Measurements from ENCODE around the gene PEX10.

The PEX10 gene

GRCh38 chr1:2429780-2430591 is 17.6 kb upstream of the PEX10 start:
- no peaks in the 10 kb centered on the region for H3K36me3 ChIP-seq (ENCODE audit: control insufficient read depth, insufficient read depth, low read length)
- no peak overlapping the region for H3K4me3 ChIP-seq (ENCODE audit: low read length)
- H3K27ac ChIP-seq (ENCODE audit: low read depth, low read length) = no peak overlapping the region
- H3K9ac ChIP-seq (ENCODE audit: low read length) = no peak overlapping the region
- no peaks in the 10 kb centered on the region for H3K4me1 ChIP-seq (ENCODE audit: control insufficient read depth, insufficient read depth, low read length)
- peaks cover 6% of the 10 kb centered on the region for H3K27me3 ChIP-seq (ENCODE audit: control insufficient read depth, insufficient read depth, low read length)

- Histone ChIP-seq H3K27me3 (ENCODE audit: control insufficient read depth, insufficient read depth, low read length) (peaks cover 3% of the 10 kb centered on the region), H3K36me3 (ENCODE audit: control insufficient read depth, insufficient read depth, low read length) (no peaks in the 10 kb centered on the region), H3K4me3 (ENCODE audit: low read length) (no peak overlapping the region), H3K27ac (ENCODE audit: low read depth, low read length) (no peak overlapping the region), H3K4me1 (ENCODE audit: control insufficient read depth, insufficient read depth, low read length) (no peaks in the 10 kb centered on the region), H3K9ac (ENCODE audit: low read length) (no peak overlapping the region)
Measured at GRCh38 chr1:2428490-2428889, 16.1 kb upstream of the PEX10 start.

GRCh38 chr1:2427976-2428375 is 15.6 kb upstream of the PEX10 start:
- H3K36me3 ChIP-seq (ENCODE audit: control insufficient read depth, insufficient read depth, low read length) = no peaks in the 10 kb centered on the region
- H3K9ac ChIP-seq (ENCODE audit: low read length) = no peak overlapping the region
- H3K27ac ChIP-seq (ENCODE audit: low read depth, low read length) = no peak overlapping the region
- H3K27me3 ChIP-seq (ENCODE audit: control insufficient read depth, insufficient read depth, low read length) = peaks cover 3% of the 10 kb centered on the region
- H3K4me1 ChIP-seq (ENCODE audit: control insufficient read depth, insufficient read depth, low read length) = no peaks in the 10 kb centered on the region
- H3K4me3 ChIP-seq (ENCODE audit: low read length) = no peak overlapping the region

GRCh38 chr1:2427051-2427450 is 14.7 kb upstream of the PEX10 start:
- Histone ChIP-seq H3K27me3 (ENCODE audit: control insufficient read depth, insufficient read depth, low read length) (peaks cover 3% of the 10 kb centered on the region), H3K36me3 (ENCODE audit: control insufficient read depth, insufficient read depth, low read length) (no peaks in the 10 kb centered on the region), H3K27ac (ENCODE audit: low read depth, low read length) (no peak overlapping the region)

GRCh38 chr1:2426540-2426939 is 14.2 kb upstream of the PEX10 start:
- no peaks in the 10 kb centered on the region for H3K4me1 ChIP-seq (ENCODE audit: control insufficient read depth, insufficient read depth, low read length)
- no peak overlapping the region for H3K9ac ChIP-seq (ENCODE audit: low read length)
- H3K27ac ChIP-seq (ENCODE audit: low read depth, low read length) = no peak overlapping the region
- H3K27me3 ChIP-seq (ENCODE audit: control insufficient read depth, insufficient read depth, low read length) = peaks cover 3% of the 10 kb centered on the region
- H3K4me3 ChIP-seq (ENCODE audit: low read length) = no peak overlapping the region
- no peaks in the 10 kb centered on the region for H3K36me3 ChIP-seq (ENCODE audit: control insufficient read depth, insufficient read depth, low read length)

More at GRCh38 chr1:2427051-2427450, 14.7 kb upstream of the PEX10 start:
- Histone ChIP-seq H3K9ac (ENCODE audit: low read length) (no peak overlapping the region), H3K4me1 (ENCODE audit: control insufficient read depth, insufficient read depth, low read length) (no peaks in the 10 kb centered on the region), H3K4me3 (ENCODE audit: low read length) (no peak overlapping the region)

GRCh38 chr1:2425892-2426291 is 13.5 kb upstream of the PEX10 start:
- Histone ChIP-seq H3K27ac (ENCODE audit: low read depth, low read length) (no peak overlapping the region), H3K27me3 (ENCODE audit: control insufficient read depth, insufficient read depth, low read length) (peaks cover 3% of the 10 kb centered on the region), H3K36me3 (ENCODE audit: control insufficient read depth, insufficient read depth, low read length) (no peaks in the 10 kb centered on the region), H3K4me1 (ENCODE audit: control insufficient read depth, insufficient read depth, low read length) (no peaks in the 10 kb centered on the region), H3K4me3 (ENCODE audit: low read length) (no peak overlapping the region), H3K9ac (ENCODE audit: low read length) (no peak overlapping the region)

- H3K27ac ChIP-seq (ENCODE audit: low read depth, low read length) = no peak overlapping the region
- H3K27me3 ChIP-seq (ENCODE audit: control insufficient read depth, insufficient read depth, low read length) = peaks cover 6% of the 10 kb centered on the region
Measured at GRCh38 chr1:2422523-2422922, 10.2 kb upstream of the PEX10 start.

GRCh38 chr1:2419416-2419815 is 7.1 kb upstream of the PEX10 start:
- Histone ChIP-seq H3K4me3 (ENCODE audit: low read length) (no peak overlapping the region), H3K36me3 (ENCODE audit: control insufficient read depth, insufficient read depth, low read length) (no peaks in the 10 kb centered on the region), H3K4me1 (ENCODE audit: control insufficient read depth, insufficient read depth, low read length) (no peaks in the 10 kb centered on the region), H3K9ac (ENCODE audit: low read length) (no peak overlapping the region), H3K27ac (ENCODE audit: low read depth, low read length) (no peak overlapping the region), H3K27me3 (ENCODE audit: control insufficient read depth, insufficient read depth, low read length) (peaks cover 3% of the 10 kb centered on the region)

More at GRCh38 chr1:2422523-2422922, 10.2 kb upstream of the PEX10 start:
- Histone ChIP-seq H3K36me3 (ENCODE audit: control insufficient read depth, insufficient read depth, low read length) (no peaks in the 10 kb centered on the region), H3K4me1 (ENCODE audit: control insufficient read depth, insufficient read depth, low read length) (no peaks in the 10 kb centered on the region), H3K4me3 (ENCODE audit: low read length) (no peak overlapping the region), H3K9ac (ENCODE audit: low read length) (no peak overlapping the region)

- no peak overlapping the region for H3K4me3 ChIP-seq (ENCODE audit: low read length)
- no peak overlapping the region for H3K27ac ChIP-seq (ENCODE audit: low read depth, low read length)
- peaks cover 5% of the 10 kb centered on the region for H3K4me1 ChIP-seq (ENCODE audit: control insufficient read depth, insufficient read depth, low read length)
- H3K36me3 ChIP-seq (ENCODE audit: control insufficient read depth, insufficient read depth, low read length) = no peaks in the 10 kb centered on the region
- H3K27me3 ChIP-seq (ENCODE audit: control insufficient read depth, insufficient read depth, low read length) = peaks cover 3% of the 10 kb centered on the region
- no peak overlapping the region for H3K9ac ChIP-seq (ENCODE audit: low read length)
Measured at GRCh38 chr1:2418791-2419320, 6.5 kb upstream of the PEX10 start.

- H3K27ac ChIP-seq (ENCODE audit: low read depth, low read length) = no peak overlapping the region
- no peak overlapping the region for H3K9ac ChIP-seq (ENCODE audit: low read length)
- peaks cover 12% of the 10 kb centered on the region for H3K4me1 ChIP-seq (ENCODE audit: control insufficient read depth, insufficient read depth, low read length)
- peaks cover 3% of the 10 kb centered on the region for H3K27me3 ChIP-seq (ENCODE audit: control insufficient read depth, insufficient read depth, low read length)
- no peak overlapping the region for H3K4me3 ChIP-seq (ENCODE audit: low read length)
- no peaks in the 10 kb centered on the region for H3K36me3 ChIP-seq (ENCODE audit: control insufficient read depth, insufficient read depth, low read length)
Measured at GRCh38 chr1:2417833-2418225, 5.5 kb upstream of the PEX10 start.

- Histone ChIP-seq H3K9ac (ENCODE audit: low read length) (no peak overlapping the region), H3K27ac (ENCODE audit: low read depth, low read length) (no peak overlapping the region), H3K4me1 (ENCODE audit: control insufficient read depth, insufficient read depth, low read length) (peaks cover 12% of the 10 kb centered on the region), H3K27me3 (ENCODE audit: control insufficient read depth, insufficient read depth, low read length) (peaks cover 3% of the 10 kb centered on the region), H3K4me3 (ENCODE audit: low read length) (no peak overlapping the region), H3K36me3 (ENCODE audit: control insufficient read depth, insufficient read depth, low read length) (no peaks in the 10 kb centered on the region)
Measured at GRCh38 chr1:2417083-2417832, 4.9 kb upstream of the PEX10 start.

- Histone ChIP-seq H3K4me3 (ENCODE audit: low read length) (peak overlapping the region; percentile 51), H3K27me3 (ENCODE audit: control insufficient read depth, insufficient read depth, low read length) (peaks cover 3% of the 10 kb centered on the region), H3K4me1 (ENCODE audit: control insufficient read depth, insufficient read depth, low read length) (peaks cover 14% of the 10 kb centered on the region), H3K27ac (ENCODE audit: low read depth, low read length) (no peak overlapping the region), H3K9ac (ENCODE audit: low read length) (no peak overlapping the region), H3K36me3 (ENCODE audit: control insufficient read depth, insufficient read depth, low read length) (no peaks in the 10 kb centered on the region)
Measured at GRCh38 chr1:2416403-2416802, 4.0 kb upstream of the PEX10 start.
